Fibroblast of lung (primary cell): Measurements from ENCODE around the gene ZCCHC14.

ENCODE experiments used
- EZH2 ChIP-seq: IDR thresholded peaks from 2 replicates; pipeline ENCODE4 v1.5.1; 2012; ENCODE audit warnings: low read length, control low read depth, mild to moderate bottlenecking; ENCODE audit errors: missing control alignments
- TF ChIP-seq, protein P1 (sequence below), 2 donors: IDR thresholded peaks in 1 of 2; conservative IDR thresholded peaks in 1 of 2; 1 replicate in 1 of 2; 2 replicates in 1 of 2; pipeline ENCODE4 v1.5.1; 2011 to 2012; ENCODE audit warnings: low read length in 2 of 2, control low read depth in 1 of 2, inconsistent platforms in 1 of 2, low read depth in 1 of 2, mild to moderate bottlenecking in 1 of 2

DNA sequence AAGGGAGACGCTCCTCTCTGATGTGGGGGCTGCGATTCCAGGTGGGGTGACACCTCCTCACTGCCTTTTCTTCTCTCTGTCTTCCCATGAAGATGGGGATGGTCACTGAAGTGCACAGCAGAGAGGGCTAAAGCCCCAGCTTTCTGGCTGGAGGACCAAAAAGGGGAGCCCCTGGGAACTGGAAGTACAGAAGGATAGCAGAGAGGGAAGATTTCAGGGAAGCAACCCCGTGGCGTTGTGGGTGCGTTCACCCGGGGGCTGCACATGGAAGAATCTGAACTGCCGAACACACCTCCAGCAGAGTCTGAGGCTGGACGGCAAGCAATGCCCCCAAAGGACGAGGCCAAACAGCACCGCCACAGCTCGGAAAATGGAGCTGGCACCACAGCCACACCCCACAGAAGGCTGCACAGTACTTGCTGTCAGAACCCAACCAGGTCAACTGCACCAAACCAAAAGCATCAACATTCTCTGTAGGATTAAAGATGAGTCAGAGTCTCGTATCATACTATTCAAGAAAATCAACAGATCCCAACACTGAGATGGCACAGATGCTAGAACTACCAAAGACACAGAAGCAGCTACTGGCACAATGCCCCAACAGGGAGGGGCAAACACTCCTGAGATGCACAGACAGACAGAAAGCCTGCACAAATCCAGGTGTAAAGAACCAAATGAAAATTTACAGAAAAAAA lies 50.8 kb downstream of the ZCCHC14 start:
- TF ChIP-seq, protein P1, sequence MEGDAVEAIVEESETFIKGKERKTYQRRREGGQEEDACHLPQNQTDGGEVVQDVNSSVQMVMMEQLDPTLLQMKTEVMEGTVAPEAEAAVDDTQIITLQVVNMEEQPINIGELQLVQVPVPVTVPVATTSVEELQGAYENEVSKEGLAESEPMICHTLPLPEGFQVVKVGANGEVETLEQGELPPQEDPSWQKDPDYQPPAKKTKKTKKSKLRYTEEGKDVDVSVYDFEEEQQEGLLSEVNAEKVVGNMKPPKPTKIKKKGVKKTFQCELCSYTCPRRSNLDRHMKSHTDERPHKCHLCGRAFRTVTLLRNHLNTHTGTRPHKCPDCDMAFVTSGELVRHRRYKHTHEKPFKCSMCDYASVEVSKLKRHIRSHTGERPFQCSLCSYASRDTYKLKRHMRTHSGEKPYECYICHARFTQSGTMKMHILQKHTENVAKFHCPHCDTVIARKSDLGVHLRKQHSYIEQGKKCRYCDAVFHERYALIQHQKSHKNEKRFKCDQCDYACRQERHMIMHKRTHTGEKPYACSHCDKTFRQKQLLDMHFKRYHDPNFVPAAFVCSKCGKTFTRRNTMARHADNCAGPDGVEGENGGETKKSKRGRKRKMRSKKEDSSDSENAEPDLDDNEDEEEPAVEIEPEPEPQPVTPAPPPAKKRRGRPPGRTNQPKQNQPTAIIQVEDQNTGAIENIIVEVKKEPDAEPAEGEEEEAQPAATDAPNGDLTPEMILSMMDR (conservative IDR thresholded peaks at IDR 0.05 in 1 of 2, IDR thresholded peaks at IDR 0.05 in 1 of 2; ENCODE audit: low read depth in 1 of 2, low read length in 2 of 2): no peak
- no peak for TF ChIP-seq EZH2
